HL-60/S4 treated with retinoic acid at 250 ng/mL for 4 days and 3 days (cell line): Measurements from ENCODE around the gene TCIRG1.

Experiments
- in situ Hi-C: fragments of 300-500 bp; cut with MboI; formaldehyde crosslinking; loops from 2 replicates; pipeline ENCODE4 v1.7.0; 2022; ENCODE audit warnings: low sequenced_read_pairs

TCIRG1 gene

GRCh38 chr11:68037411-68038225 is 1.2 kb upstream of the TCIRG1 start:
- in situ Hi-C loops: no loop called here

GRCh38 chr11:68038226-68038717 is 553 bp upstream of the TCIRG1 start:
- in situ Hi-C loops: no loop called here

- in situ Hi-C loops: no loop called here
Measured at GRCh38 chr11:68039526-68040086, 781 bp downstream of the TCIRG1 start.

- in situ Hi-C loops: no loop called here
Measured at GRCh38 chr11:68040101-68040956, 1.5 kb downstream of the TCIRG1 start.

- in situ Hi-C loops: no loop called here
Measured at GRCh38 chr11:68040957-68041591, 2.2 kb downstream of the TCIRG1 start.

GRCh38 chr11:68041617-68042218 is 2.9 kb downstream of the TCIRG1 start:
- in situ Hi-C loops: no loop called here

GRCh38 chr11:68042219-68043028 is 3.6 kb downstream of the TCIRG1 start:
- in situ Hi-C loops: no loop called here

GRCh38 chr11:68043029-68043348 is 4.2 kb downstream of the TCIRG1 start:
- in situ Hi-C loops: no loop called here

- in situ Hi-C loops: no loop called here
Measured at GRCh38 chr11:68043349-68044144, 4.7 kb downstream of the TCIRG1 start.

GRCh38 chr11:68044145-68044813 is 5.5 kb downstream of the TCIRG1 start:
- in situ Hi-C loops: no loop called here

- in situ Hi-C loops: no loop called here
Measured at GRCh38 chr11:68044898-68045351, 6.1 kb downstream of the TCIRG1 start.

GRCh38 chr11:68047437-68048290 is 8.8 kb downstream of the TCIRG1 start:
- in situ Hi-C loops: no loop called here

- in situ Hi-C loops: no loop called here
Measured at GRCh38 chr11:68048681-68049508, 10.1 kb downstream of the TCIRG1 start.

- in situ Hi-C loops: no loop called here
Measured at GRCh38 chr11:68049509-68050370, 10.9 kb downstream of the TCIRG1 start.

- in situ Hi-C loops: no loop called here
Measured at GRCh38 chr11:68050371-68050841, 11.6 kb downstream of the TCIRG1 start.
